Globus pallidus (tissue), 1 donor: ENCODE data around the gene MYO5A.
"Not testable (repeated sequence)": the region's sequence is repeated elsewhere in the genome, so short reads cannot be mapped to it uniquely, and the experiment has no call there.

Source experiments
- DNase-seq: peaks from one replicate; pipeline ENCODE4 v3.0.0-alpha.2; 2015; ENCODE audit warnings: low spot score

The MYO5A gene

GRCh38 chr15:52419494-52419893 is 109.2 kb downstream of the MYO5A start:
- no peak for DNase-seq

DNA sequence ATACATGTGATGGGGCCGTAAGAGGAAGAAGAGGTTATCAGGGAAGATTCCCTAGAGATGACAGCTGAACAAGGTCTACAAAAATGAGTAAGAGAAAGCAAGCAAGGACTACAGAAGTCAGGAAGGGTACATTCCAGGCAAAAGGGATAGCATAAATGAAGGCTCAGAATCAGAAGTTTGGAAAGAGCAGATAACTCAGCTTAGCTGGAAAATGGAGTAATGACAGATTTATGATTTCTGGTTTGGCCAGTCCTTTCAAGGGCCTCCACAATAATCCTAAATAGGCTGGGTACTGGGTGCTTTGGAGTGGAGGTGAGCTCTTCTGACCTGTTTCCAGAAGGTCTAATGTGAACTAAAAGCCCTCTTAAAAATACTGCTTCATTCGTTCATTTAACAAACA is 110.7 kb downstream of the MYO5A start:
- no peak for DNase-seq

DNA sequence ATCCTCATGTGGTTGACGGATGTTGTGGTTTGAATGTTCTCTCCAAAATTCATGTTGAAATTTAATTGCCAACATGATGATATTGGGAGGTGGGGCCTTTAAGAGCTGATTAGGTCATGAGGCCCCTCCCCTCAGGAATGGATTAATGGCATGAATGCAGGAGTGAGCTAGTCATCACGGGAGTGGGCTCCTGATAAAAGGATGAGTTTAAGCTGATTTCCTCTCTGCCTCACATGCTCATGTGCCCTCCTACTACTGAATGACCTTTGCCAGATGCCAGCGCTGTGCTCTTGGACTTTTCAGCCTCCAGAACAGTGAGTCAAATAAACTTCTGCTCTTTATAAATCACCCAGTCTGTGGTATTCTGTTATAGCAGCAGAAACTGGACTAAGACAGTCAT is 111.2 kb downstream of the MYO5A start:
- no peak for DNase-seq

DNA sequence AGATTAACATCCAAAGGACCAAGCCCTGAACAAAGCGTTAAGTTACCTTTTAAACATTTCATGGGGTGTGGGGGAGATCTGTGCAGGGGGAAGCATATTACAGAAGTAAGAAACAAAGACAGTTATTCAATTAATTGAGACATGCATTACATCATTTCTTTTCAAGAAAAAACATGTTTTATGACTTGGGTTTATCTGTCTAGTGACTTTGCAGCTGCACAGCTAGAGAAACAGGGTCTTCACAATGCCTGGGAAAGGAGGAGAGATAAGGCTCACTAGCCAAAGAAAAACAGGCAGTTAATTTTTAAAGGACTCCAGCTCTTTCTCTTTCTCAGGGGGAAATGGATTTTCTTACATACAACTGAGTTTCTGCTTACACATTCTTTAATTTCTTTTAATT is 112.1 kb downstream of the MYO5A start:
- not testable (repeated sequence) for DNase-seq

- no peak for DNase-seq
Observed at GRCh38 chr15:52415628-52416027, 113.1 kb downstream of the MYO5A start.

- no peak for DNase-seq
Observed at GRCh38 chr15:52414936-52415335, 113.7 kb downstream of the MYO5A start.

GRCh38 chr15:52408823-52409222 is 119.9 kb downstream of the MYO5A start:
- no peak for DNase-seq

- DNase-seq, result no peak
Observed at GRCh38 chr15:52407374-52407773, 121.3 kb downstream of the MYO5A start.

- DNase-seq, result no peak
Observed at GRCh38 chr15:52406601-52407000, 122.1 kb downstream of the MYO5A start.

DNA sequence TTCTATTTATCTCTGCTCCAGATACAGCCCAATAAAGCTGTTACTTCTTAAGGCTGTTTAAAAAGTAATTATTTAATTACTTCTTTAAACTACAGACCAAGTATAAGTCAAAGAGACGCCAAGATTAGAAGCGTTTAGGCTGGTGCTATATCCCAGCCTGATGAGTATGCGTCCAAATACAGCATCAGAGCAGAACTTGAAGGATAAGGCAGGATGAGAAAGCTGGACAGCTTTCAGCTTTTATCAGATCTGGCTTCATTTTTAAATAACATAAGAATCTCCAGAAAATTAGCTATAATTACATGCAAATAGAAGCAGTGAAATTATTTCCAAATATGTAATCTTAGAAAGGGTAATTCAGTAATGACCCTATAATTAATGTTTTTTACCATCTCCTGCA is 122.8 kb downstream of the MYO5A start:
- DNase-seq, result no peak

GRCh38 chr15:52397118-52397517 is 131.6 kb downstream of the MYO5A start:
- no peak for DNase-seq

- DNase-seq, result no peak
Observed at GRCh38 chr15:52394118-52394517, 134.6 kb downstream of the MYO5A start.

DNA sequence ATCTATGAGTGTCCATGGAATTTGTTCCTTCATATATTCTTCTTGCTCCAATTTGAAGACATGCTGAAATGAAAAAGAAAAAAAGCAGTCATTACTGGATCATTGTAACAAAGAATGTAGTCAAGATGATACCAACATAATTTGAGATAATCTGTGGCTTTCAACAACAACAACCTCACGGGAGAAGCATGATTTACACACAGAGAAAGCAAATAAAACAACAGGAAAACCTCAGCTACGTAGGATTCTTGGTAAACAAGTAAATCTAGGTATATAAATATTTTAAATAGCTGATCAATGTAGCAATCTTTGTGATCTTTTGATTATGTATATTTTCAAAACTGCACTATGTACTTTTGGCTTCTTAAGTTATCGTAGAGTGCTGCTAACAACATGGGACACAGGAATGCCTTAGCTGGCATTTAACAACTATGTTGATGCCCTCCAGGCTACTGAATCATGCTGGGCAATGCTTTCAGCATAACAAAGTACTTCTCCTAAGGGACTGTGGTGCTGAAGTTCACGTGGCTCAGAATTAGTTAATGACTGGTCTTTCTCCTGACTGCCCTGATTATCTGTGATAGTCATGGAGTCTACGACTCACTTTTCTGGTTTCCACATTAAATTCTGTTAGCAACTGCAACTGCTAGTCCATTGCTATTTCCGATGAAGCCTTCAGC is 136.5 kb downstream of the MYO5A start:
- DNase-seq, result no peak

GRCh38 chr15:52391069-52391468 is 137.6 kb downstream of the MYO5A start:
- DNase-seq, result no peak

- no peak for DNase-seq
Observed at GRCh38 chr15:52385670-52386069, 143.0 kb downstream of the MYO5A start.

- no peak for DNase-seq
Observed at GRCh38 chr15:52383100-52383588, 145.5 kb downstream of the MYO5A start.

- no peak for DNase-seq
Observed at GRCh38 chr15:52382647-52383046, 146.0 kb downstream of the MYO5A start.

DNA sequence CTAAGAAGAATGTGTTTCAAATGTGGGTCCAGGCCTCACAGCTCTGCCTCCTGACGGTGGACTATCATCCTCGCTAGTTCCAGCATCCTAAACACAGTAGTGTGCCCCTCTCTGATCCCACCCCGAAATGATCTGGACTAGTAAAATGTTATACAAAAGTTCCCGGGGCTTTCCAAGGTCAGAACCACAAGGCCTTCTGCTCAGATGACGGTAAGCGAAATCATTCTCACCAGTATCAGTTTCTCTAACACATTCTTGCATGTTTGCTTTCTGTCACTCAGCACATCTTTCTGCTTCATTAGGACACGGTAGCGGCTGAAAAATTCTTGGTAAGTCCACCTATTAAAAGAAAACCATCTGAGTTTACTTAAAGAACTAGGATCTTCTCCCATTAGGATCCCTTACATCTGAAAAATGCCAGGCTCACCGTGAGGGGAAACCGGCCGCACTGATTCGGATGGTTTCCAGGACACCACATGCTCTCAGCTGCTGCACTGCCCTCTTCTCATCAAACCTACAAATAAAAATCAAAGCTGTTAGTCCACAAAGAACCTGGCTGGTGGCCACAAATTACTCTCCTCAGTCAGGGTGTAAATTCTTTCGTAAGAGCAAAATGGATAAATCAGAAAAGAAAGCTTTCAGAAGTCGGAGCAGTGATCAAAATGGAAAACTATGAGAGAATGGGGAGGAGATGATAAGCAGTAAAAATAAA is 149.1 kb downstream of the MYO5A start:
- DNase-seq, result no peak

DNA sequence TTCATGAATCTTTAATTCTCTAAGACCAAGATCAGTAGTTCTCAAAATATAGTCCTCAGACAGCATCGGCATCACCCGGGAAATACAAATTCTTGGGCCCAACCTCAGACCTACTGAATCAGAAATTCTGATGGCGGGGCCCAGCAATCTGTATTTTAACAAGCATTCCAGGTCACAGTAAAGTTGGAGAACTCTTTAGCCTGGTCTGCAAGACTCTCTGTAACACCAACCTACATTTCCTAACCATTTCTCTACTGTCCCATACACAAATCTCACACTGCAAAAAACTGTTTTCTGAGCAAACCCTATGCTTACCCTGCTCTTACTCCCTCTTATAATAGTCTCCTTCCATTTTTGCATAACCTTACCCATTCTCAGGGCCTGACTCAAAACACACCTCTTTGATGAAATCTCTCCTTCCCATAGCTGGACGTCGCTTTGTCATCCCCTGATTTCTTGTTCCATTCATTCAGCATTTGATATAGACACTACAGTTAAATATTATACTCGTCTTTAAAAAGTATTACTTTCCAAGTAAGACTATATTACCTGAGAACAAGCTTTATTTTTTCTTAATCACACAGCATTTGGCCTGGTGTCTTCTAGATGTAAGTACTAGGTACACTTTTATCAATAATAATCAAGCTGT is 149.8 kb downstream of the MYO5A start:
- no peak for DNase-seq

GRCh38 chr15:52370010-52370409 is 158.7 kb downstream of the MYO5A start:
- DNase-seq, result peak; percentile 30

- no peak for DNase-seq
Observed at GRCh38 chr15:52369455-52369854, 159.2 kb downstream of the MYO5A start.

- DNase-seq, result no peak
Observed at GRCh38 chr15:52369030-52369429, 159.7 kb downstream of the MYO5A start.

GRCh38 chr15:52368402-52368801 is 160.3 kb downstream of the MYO5A start:
- DNase-seq, result no peak
